HG03139 (cell line): ENCODE data around the gene PGA5.

Experiments
- ATAC-seq: cut with Tn5 transposase; IDR thresholded peaks from one replicate; pipeline ENCODE4 v1.9.1; 2021; ENCODE audit not compliant: unreplicated experiment

Gene PGA5

GRCh38 chr11:61265357-61265756, 24.4 kb downstream of the PGA5 start:
- ATAC-seq, result no peak

- no peak for ATAC-seq
These were observed 25.6 kb downstream of the PGA5 start for GRCh38 chr11:61266602-61267001.

GRCh38 chr11:61267437-61267841, 26.5 kb downstream of the PGA5 start:
- no peak for ATAC-seq

GRCh38 chr11:61268588-61269250, 27.7 kb downstream of the PGA5 start:
- no peak for ATAC-seq

- ATAC-seq, result no peak
These were observed 29.5 kb downstream of the PGA5 start for GRCh38 chr11:61270354-61271076.

- ATAC-seq, result no peak
These were observed 31.8 kb downstream of the PGA5 start for GRCh38 chr11:61272731-61273130.

- no peak for ATAC-seq
These were observed 32.5 kb downstream of the PGA5 start for GRCh38 chr11:61273178-61274078.

- no peak for ATAC-seq
These were observed 33.1 kb downstream of the PGA5 start for GRCh38 chr11:61274084-61274483.

GRCh38 chr11:61275191-61275590, 34.2 kb downstream of the PGA5 start:
- no peak for ATAC-seq

- ATAC-seq, result no peak
These were observed 36.4 kb downstream of the PGA5 start for GRCh38 chr11:61277186-61278000.

- no peak for ATAC-seq
These were observed 37.1 kb downstream of the PGA5 start for GRCh38 chr11:61278001-61278470.

GRCh38 chr11:61279934-61280659, 39.1 kb downstream of the PGA5 start:
- no peak for ATAC-seq

- ATAC-seq, result no peak
These were observed 40.1 kb downstream of the PGA5 start for GRCh38 chr11:61280883-61281580.

- ATAC-seq, result no peak
These were observed 40.7 kb downstream of the PGA5 start for GRCh38 chr11:61281581-61282250.

- no peak for ATAC-seq
These were observed 42.6 kb downstream of the PGA5 start for GRCh38 chr11:61283613-61284012.

- ATAC-seq, result no peak
These were observed 46.5 kb downstream of the PGA5 start for GRCh38 chr11:61287338-61287977.

- ATAC-seq, result no peak
These were observed 50.1 kb downstream of the PGA5 start for GRCh38 chr11:61290905-61291690.

GRCh38 chr11:61292356-61292755, 51.4 kb downstream of the PGA5 start:
- ATAC-seq, result no peak
